HG02973 (cell line): ENCODE measurements around the gene CHSY1.

Source experiments
- ATAC-seq: cut with Tn5 transposase; IDR thresholded peaks from one replicate; pipeline ENCODE4 v1.9.1; 2021; ENCODE audit warnings: moderate library complexity; ENCODE audit not compliant: unreplicated experiment

CHSY1 gene

GRCh38 chr15:101269479-101270223 lies 17.8 kb upstream of the CHSY1 start:
- no peak for ATAC-seq

GRCh38 chr15:101267320-101268104 lies 15.7 kb upstream of the CHSY1 start:
- no peak for ATAC-seq

GRCh38 chr15:101266787-101267186 lies 14.9 kb upstream of the CHSY1 start:
- no peak for ATAC-seq

GRCh38 chr15:101266034-101266433 lies 14.2 kb upstream of the CHSY1 start:
- ATAC-seq, result no peak

GRCh38 chr15:101264911-101265641 lies 13.2 kb upstream of the CHSY1 start:
- no peak for ATAC-seq

GRCh38 chr15:101264011-101264410 lies 12.2 kb upstream of the CHSY1 start:
- ATAC-seq, result no peak

GRCh38 chr15:101262551-101262950 lies 10.7 kb upstream of the CHSY1 start:
- ATAC-seq, result no peak

- ATAC-seq, result no peak
These were observed 6.6 kb upstream of the CHSY1 start for GRCh38 chr15:101258238-101259144.

GRCh38 chr15:101256757-101257156 lies 4.9 kb upstream of the CHSY1 start:
- no peak for ATAC-seq

GRCh38 chr15:101255615-101256241 lies 3.9 kb upstream of the CHSY1 start:
- no peak for ATAC-seq

- ATAC-seq, result no peak
These were observed 3.2 kb upstream of the CHSY1 start for GRCh38 chr15:101255051-101255395.

GRCh38 chr15:101254157-101255050 lies 2.6 kb upstream of the CHSY1 start:
- ATAC-seq, result no peak

- ATAC-seq, result no peak
These were observed 988 bp upstream of the CHSY1 start for GRCh38 chr15:101252836-101253235.

- ATAC-seq, result peak; percentile 29
These were observed 697 bp downstream of the CHSY1 start for GRCh38 chr15:101250873-101251829.

- no peak for ATAC-seq
These were observed 1.5 kb downstream of the CHSY1 start for GRCh38 chr15:101250341-101250831.

- no peak for ATAC-seq
These were observed 3.6 kb downstream of the CHSY1 start for GRCh38 chr15:101248274-101248673.

- no peak for ATAC-seq
These were observed 4.8 kb downstream of the CHSY1 start for GRCh38 chr15:101246824-101247745.
